Measurements from ENCODE around the gene DSEL. TPM values are rescaled to one million over a fixed set of nuclear protein-coding genes. Genes with fewer than 3 reads are reported as not detected.

DSEL gene
- total RNA-seq (2013), result 0.17 TPM
- polyA plus RNA-seq (under 1 TPM in 2 of 3 donors, not detected in 1; 0.03 to 0.05 TPM), polyA minus RNA-seq (0.08 and 0.14 TPM in 2 replicates), total RNA-seq (0.56 to 5.8 (median 1.2) reads per million in 11 experiments)

- Mint-ChIP-seq H3K9me3 (peaks cover 4 to 23% (median 15%) of the 10 kb centered on the region in 7 donors), H3K27ac (no peak within 1 kb of the TSS), H3K4me1 (peaks cover 19% of the 10 kb centered on the region), H3K27me3 (ENCODE audit: low read depth in 3 of 3) (peaks cover 38 to 53% (median 45%) of the 10 kb centered on the region in 3 donors), H3K4me3 (peak within 1 kb of the TSS; percentile 82 to 96), H3K36me3 (peaks cover 5 to 10% of the 10 kb centered on the region in 2 donors)
- Histone ChIP-seq H3K27me3 (ENCODE audit: control insufficient read depth in 2 of 2, insufficient read depth in 2 of 2, low read length in 2 of 2) (peaks cover 44 to 56% of the 10 kb centered on the region in 2 donors), H4K20me1 (ENCODE audit: insufficient read depth, low read length) (no peaks in the 10 kb centered on the region), H3K27ac (ENCODE audit: low read depth in 1 of 2, low read length in 2 of 2) (no peak within 1 kb of the TSS), H3K79me2 (ENCODE audit: insufficient read depth, low read length) (no peaks in the 10 kb centered on the region), H3K9ac (ENCODE audit: insufficient read depth, low read length, poor library complexity, severe bottlenecking) (peak within 1 kb of the TSS; percentile 9), H3K4me3 (replicated peaks in 1 of 3; ENCODE audit: low read depth in 2 of 3, low read length in 3 of 3) (peak within 1 kb of the TSS; percentile 41 to 71 (median 47)), H2AFZ (ENCODE audit: insufficient read depth, low read depth, low read length, poor library complexity, severe bottlenecking) (peak within 1 kb of the TSS; percentile 82), H3K36me3 (replicated peaks in 1 of 2; ENCODE audit: control insufficient read depth in 1 of 2, insufficient read depth in 2 of 2, low read length in 2 of 2) (no peaks in the 10 kb centered on the region), H3K4me2 (replicated peaks; ENCODE audit: extremely low read depth, low read length, poor library complexity, severe bottlenecking) (peak within 1 kb of the TSS; percentile 83), H3K4me1 (ENCODE audit: control insufficient read depth in 1 of 2, insufficient read depth in 2 of 2, low read length in 2 of 2) (peaks cover 14 to 18% of the 10 kb centered on the region in 2 donors), H3K9me3 (replicated peaks in 1 of 2; ENCODE audit: control insufficient read depth in 1 of 2, insufficient read depth in 1 of 2, low read length in 2 of 2) (no peaks in the 10 kb centered on the region)
- TF ChIP-seq CTCF (IDR thresholded peaks at IDR 0.05), result no peak
- WGBS (ENCODE audit: insufficient coverage), result under 1% methylated on average over 78 of the region's 79 CpGs
- intact Hi-C loops (cut with micrococcal nuclease), result no loop called here
- peak; percentile 69 to 88 (median 81) for DNase-seq
Measured at GRCh38 chr18:67516539-67517443, at the start of gene DSEL. Gene DSEL, minus strand, starts transcription at chr18:67516720. Its CDS starts 2,112 bp downstream, at chr18:67514608.

GRCh38 chr18:67553437-67553836 is 36.9 kb upstream of the DSEL start:
- Mint-ChIP-seq H3K4me3 (no peak overlapping the region), H3K4me1 (no peaks in the 10 kb centered on the region), H3K27me3 (ENCODE audit: low read depth in 3 of 3) (peaks cover 0 to 5% (median 3%) of the 10 kb centered on the region in 3 donors), H3K27ac (no peak overlapping the region), H3K9me3 (peaks cover 0 to 2% (median 0%) of the 10 kb centered on the region in 7 donors), H3K36me3 (no peaks in the 10 kb centered on the region)
- Histone ChIP-seq H3K27ac (ENCODE audit: low read depth in 1 of 2, low read length in 2 of 2) (no peak overlapping the region), H3K9ac (ENCODE audit: insufficient read depth, low read length, poor library complexity, severe bottlenecking) (no peak overlapping the region), H3K4me2 (replicated peaks; ENCODE audit: extremely low read depth, low read length, poor library complexity, severe bottlenecking) (no peak overlapping the region), H4K20me1 (ENCODE audit: insufficient read depth, low read length) (no peaks in the 10 kb centered on the region), H3K4me3 (replicated peaks in 1 of 3; ENCODE audit: low read depth in 2 of 3, low read length in 3 of 3) (no peak overlapping the region), H3K79me2 (ENCODE audit: insufficient read depth, low read length) (no peaks in the 10 kb centered on the region), H3K4me1 (ENCODE audit: control insufficient read depth in 1 of 2, insufficient read depth in 2 of 2, low read length in 2 of 2) (no peaks in the 10 kb centered on the region), H3K27me3 (ENCODE audit: control insufficient read depth in 2 of 2, insufficient read depth in 2 of 2, low read length in 2 of 2) (no peaks in the 10 kb centered on the region), H3K9me3 (replicated peaks in 1 of 2; ENCODE audit: control insufficient read depth in 1 of 2, insufficient read depth in 1 of 2, low read length in 2 of 2) (no peaks in the 10 kb centered on the region), H3K36me3 (replicated peaks in 1 of 2; ENCODE audit: control insufficient read depth in 1 of 2, insufficient read depth in 2 of 2, low read length in 2 of 2) (no peaks in the 10 kb centered on the region), H2AFZ (ENCODE audit: insufficient read depth, low read depth, low read length, poor library complexity, severe bottlenecking) (no peak overlapping the region)
- intact Hi-C loops (cut with micrococcal nuclease), result no loop called here
- no CpG with 5 or more reads among the region's 2 CpGs for WGBS (ENCODE audit: insufficient coverage)
- no peak for TF ChIP-seq CTCF (IDR thresholded peaks at IDR 0.05)
- DNase-seq, result no peak
